ENCODE data around the gene OR2G2.

OR2G2 gene

GRCh38 chr1:247588060-247588459, at the start of gene OR2G2:
Gene OR2G2, plus strand, starts transcription at chr1:247588360. Its CDS starts 0 bp downstream, at chr1:247588360.
- no peak for DNase-seq

- no peak for DNase-seq
Measured at GRCh38 chr1:247538561-247538960, 49.6 kb upstream of the OR2G2 start.

GRCh38 chr1:247539215-247539614, 48.9 kb upstream of the OR2G2 start:
- DNase-seq: no peak

GRCh38 chr1:247540581-247540980, 47.6 kb upstream of the OR2G2 start:
- no peak for DNase-seq

- DNase-seq: no peak
Measured at GRCh38 chr1:247542811-247543210, 45.3 kb upstream of the OR2G2 start.

- no peak for DNase-seq
Measured at GRCh38 chr1:247548092-247548491, 40.1 kb upstream of the OR2G2 start.

- no peak for DNase-seq
Measured at GRCh38 chr1:247548769-247549182, 39.4 kb upstream of the OR2G2 start, which contains the start of gene GCSAML. Gene GCSAML, plus strand, starts transcription at chr1:247549134. Its CDS starts 58 bp downstream, at chr1:247549192.

GRCh38 chr1:247551721-247552120, 36.4 kb upstream of the OR2G2 start:
- no peak for DNase-seq

- no peak for DNase-seq
Measured at GRCh38 chr1:247552231-247552630, 35.9 kb upstream of the OR2G2 start.

GRCh38 chr1:247557926-247558674, 30.1 kb upstream of the OR2G2 start:
- DNase-seq: no peak

GRCh38 chr1:247561711-247562110, 26.4 kb upstream of the OR2G2 start:
- DNase-seq: no peak

GRCh38 chr1:247562198-247562597, 26.0 kb upstream of the OR2G2 start:
- DNase-seq: no peak

- no peak for DNase-seq
Measured at GRCh38 chr1:247574236-247574635, 13.9 kb upstream of the OR2G2 start.

- DNase-seq: no peak
Measured at GRCh38 chr1:247574664-247575063, 13.5 kb upstream of the OR2G2 start.

- DNase-seq: peak; percentile 13
Measured at GRCh38 chr1:247576514-247576913, 11.6 kb upstream of the OR2G2 start.

GRCh38 chr1:247578946-247579460, 9.2 kb upstream of the OR2G2 start:
- no peak for DNase-seq

GRCh38 chr1:247605286-247605685, 17.1 kb downstream of the OR2G2 start, which contains the start of gene OR2G3:
Gene OR2G3, plus strand, starts transcription at chr1:247605586. Its CDS starts 0 bp downstream, at chr1:247605586.
- DNase-seq: no peak

- DNase-seq: no peak
Measured at GRCh38 chr1:247613405-247613804, 25.2 kb downstream of the OR2G2 start.

GRCh38 chr1:247614625-247615024, 26.5 kb downstream of the OR2G2 start:
- no peak for DNase-seq

- no peak for DNase-seq
Measured at GRCh38 chr1:247627951-247628350, 39.8 kb downstream of the OR2G2 start.

- DNase-seq: no peak
Measured at GRCh38 chr1:247638011-247638410, 49.9 kb downstream of the OR2G2 start.

GRCh38 chr1:247638781-247639180, 50.6 kb downstream of the OR2G2 start:
- DNase-seq: no peak

Measured in CD4-positive, alpha-beta T cell treated with Interleukin-21 for 1 hour (primary cell).